GM21423 (cell line): ENCODE data around the gene PKNOX1.
"Not testable (repeated sequence)": the region's sequence is repeated elsewhere in the genome, so short reads cannot be mapped to it uniquely, and the experiment has no call there.

Experiments
- ATAC-seq: cut with Tn5 transposase; IDR thresholded peaks from one replicate; pipeline ENCODE4 v1.9.1; 2021; ENCODE audit warnings: mild to moderate bottlenecking, moderate library complexity; ENCODE audit not compliant: unreplicated experiment

Gene PKNOX1

DNA sequence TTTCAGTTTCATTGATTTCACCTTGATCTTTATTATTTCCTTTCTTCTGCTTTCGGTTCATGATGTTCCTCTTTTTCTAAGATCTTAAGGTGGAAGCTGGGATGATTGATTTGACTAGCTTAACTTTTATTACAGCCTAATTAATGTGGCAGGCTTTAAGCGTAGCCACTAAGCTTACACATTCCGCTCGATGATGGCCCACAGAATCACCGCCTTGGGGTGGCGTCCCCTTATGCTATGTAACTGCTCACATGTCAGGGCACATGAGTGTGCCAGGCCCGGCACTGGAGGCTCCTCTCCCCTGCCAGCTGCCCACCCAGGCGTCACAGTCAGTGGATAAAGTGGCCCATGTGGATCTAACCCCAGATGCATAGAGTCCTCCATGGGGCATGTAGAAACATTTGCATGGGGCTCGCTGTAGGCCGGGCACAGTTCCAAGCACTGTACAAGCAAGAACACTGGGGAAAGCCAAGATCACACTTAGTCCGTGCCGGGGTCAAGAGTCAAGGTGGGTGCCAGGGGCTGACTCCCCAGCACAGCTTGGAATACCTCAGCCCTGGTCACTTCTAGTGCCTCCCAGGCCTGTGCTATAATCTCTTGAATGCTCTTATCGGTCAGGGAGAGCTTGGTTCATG, 41.7 kb downstream of the PKNOX1 start:
- ATAC-seq = no peak

- ATAC-seq = no peak
Measured at GRCh38 chr21:43016728-43017127, 42.4 kb downstream of the PKNOX1 start.

DNA sequence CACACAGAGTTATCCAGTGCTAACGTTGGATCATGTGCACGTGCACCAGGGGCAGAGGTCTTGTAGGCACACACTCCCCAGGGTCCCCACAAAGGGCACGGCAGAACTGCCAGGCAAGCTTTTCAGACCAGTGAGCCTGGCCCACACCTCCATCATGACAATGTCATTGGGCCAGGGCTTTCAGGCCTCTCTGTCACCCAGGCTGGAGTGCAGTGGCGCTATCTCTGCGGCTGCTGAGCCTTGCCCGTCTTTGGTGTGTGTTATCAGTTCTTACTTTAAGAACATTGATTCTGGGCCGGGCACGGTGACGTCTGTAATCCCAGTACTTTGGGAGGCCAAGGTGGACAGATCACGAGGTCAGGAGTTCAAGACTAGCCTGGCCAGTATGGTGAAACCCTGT, 44.2 kb downstream of the PKNOX1 start:
- ATAC-seq = no peak

DNA sequence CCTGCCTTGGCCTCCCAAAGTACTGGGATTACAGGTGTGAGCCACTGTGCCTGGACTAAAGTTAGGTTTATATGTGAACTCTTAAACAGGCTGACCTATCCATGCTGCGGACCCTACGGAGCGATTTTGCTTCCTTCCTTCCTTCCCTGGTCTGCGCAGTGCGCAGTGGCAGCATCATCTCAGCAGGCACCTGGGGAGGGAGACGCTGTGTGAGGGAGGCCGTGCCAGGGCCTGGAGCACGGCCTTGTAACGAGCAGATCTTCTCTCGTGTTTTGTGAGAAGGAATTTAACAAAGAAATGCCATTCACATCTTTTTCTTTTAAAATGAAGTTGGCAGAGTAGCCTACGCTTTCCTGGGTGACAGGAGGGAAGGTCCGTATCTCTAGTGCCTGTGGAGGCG, 45.8 kb downstream of the PKNOX1 start:
- ATAC-seq = no peak

GRCh38 chr21:43020771-43021170, 46.4 kb downstream of the PKNOX1 start:
- no peak for ATAC-seq

DNA sequence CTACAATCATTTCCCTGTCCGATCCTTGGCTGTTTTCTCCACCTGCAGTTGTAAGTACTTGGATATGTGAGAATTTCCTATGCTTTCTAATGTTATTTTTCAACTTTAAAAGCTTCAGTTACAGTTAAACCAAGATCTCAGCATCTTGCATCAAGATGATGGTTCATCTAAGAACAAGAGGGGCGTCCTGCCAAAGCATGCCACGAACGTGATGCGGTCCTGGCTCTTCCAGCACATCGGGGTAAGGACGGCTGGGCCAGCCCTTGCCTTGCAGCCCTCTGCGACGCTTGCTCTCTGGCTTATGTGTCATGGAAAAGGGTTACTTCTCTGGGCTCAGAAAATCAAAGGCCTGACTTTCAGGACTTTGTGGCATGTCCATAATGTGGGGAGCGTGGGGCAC, 46.8 kb downstream of the PKNOX1 start:
- no peak for ATAC-seq

GRCh38 chr21:43021756-43022600, 47.6 kb downstream of the PKNOX1 start:
- ATAC-seq = no peak

DNA sequence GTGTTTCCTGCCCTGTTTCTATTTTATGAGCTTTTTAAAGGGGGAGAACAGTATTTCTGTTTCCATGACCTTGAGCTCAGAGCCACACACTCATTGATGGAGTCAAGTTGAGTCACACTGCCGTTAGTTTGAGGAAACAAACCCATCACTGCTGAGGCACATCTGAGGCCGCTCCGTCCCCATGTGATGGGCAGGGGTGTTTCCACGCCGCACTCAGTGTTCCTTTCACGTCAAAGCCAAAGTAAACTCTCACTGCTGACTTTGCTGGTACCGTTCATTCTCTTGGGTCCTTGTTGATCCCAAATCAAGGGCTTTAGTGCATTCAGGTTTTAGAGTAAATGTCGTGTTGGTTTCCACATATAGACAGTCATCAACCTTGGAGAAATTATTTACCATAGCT, 48.8 kb downstream of the PKNOX1 start:
- no peak for ATAC-seq

DNA sequence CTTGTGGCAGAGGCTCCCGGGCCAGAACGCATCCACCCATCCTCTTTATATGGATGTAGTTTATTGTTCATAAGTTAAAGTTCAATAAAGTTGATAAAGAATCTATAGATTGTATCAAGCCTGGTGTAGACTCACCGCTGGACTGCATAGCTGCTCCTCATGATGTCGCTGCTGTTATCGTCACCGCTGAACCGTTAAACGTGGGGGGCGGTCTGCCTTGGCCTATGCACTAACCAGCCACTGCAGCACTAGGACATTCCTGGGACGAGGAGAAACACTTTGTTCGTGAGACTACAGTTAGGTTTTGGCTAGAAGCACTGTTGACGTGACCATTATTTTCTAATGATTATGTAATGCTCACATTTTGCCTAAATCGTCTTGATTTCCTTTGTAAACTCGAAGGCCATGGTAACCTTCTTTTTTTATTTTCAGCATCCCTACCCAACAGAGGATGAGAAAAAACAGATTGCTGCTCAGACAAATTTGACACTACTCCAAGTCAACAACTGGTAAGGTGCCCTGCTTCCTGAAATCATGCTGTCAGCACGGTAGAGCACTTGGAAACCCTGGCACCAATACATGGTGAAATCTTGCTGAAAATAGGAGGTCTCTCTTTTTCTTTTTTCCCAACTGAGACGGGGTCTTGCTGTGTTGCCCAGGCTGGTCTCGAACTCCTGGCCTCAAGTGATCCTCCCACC, 50.2 kb downstream of the PKNOX1 start:
- ATAC-seq = no peak

GRCh38 chr21:43025636-43026180, 51.3 kb downstream of the PKNOX1 start:
- no peak for ATAC-seq

- ATAC-seq = no peak
Measured at GRCh38 chr21:43027846-43028731, 53.7 kb downstream of the PKNOX1 start.

- ATAC-seq = no peak
Measured at GRCh38 chr21:43029785-43030184, 55.4 kb downstream of the PKNOX1 start.

- no peak for ATAC-seq
Measured at GRCh38 chr21:43031121-43031619, 56.8 kb downstream of the PKNOX1 start.

DNA sequence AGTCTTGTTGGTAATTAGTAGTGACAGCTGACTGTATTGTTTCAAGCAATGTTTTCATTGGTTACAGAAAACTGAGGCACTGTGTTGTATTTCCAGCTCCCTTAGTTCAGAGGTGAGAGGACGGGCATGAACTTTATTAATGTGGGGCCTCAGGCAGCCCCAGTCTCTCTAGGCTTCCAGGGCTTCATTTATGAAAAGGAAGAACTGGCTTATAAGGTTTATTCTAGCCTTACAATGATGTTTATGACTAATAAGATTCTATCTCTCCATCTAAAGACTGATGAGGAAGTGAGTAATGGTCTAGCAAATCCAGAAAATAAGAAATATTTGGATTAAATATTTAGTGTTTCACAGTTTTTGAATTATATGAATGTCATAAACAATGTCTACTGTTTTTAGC, 59.7 kb downstream of the PKNOX1 start:
- no peak for ATAC-seq

- no peak for ATAC-seq
Measured at GRCh38 chr21:43034826-43035225, 60.5 kb downstream of the PKNOX1 start.

- ATAC-seq = not testable (repeated sequence)
Measured at GRCh38 chr21:43036889-43037288, 62.5 kb downstream of the PKNOX1 start.

- not testable (repeated sequence) for ATAC-seq
Measured at GRCh38 chr21:43037918-43038658, 63.7 kb downstream of the PKNOX1 start.

DNA sequence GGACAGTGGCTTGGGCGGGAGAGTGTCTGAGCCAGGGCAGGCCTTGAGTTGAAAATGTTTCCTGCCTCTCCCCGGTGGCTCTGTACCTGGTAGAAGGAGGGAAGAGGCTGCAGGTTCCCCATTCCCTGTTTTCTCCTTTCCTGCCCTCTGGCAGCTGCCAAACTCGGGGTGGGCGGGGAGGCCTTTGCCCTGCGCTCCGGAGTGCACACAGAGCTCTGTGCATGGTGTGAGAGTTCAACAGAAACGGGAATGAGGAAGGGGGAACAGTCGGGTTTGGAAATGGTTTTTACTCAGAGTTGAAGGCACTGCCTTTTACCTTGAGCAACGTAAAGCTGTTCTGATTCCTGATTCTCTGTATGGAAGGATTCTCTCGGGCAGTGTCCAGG, 64.3 kb downstream of the PKNOX1 start:
- ATAC-seq = not testable (repeated sequence)

GRCh38 chr21:43042169-43042568, 67.8 kb downstream of the PKNOX1 start:
- not testable (repeated sequence) for ATAC-seq

- ATAC-seq = not testable (repeated sequence)
Measured at GRCh38 chr21:43043291-43043690, 68.9 kb downstream of the PKNOX1 start.
